SK-N-SH treated with all-trans-retinoic acid at 6 μM for 48 hours (cell line): ENCODE measurements around the gene BHMT2.

ENCODE experiments used
- ATAC-seq: fragments of 200-7000 bp; cut with Tn5 transposase; 3 replicates; pipeline ENCODE4 v1.9.1; 2020; ENCODE audit warnings: mild to moderate bottlenecking, moderate library complexity
- ARNTL ChIP-seq: fragments of 450-650 bp; formaldehyde crosslinking; IDR thresholded peaks from 2 replicates; pipeline ENCODE4 v1.5.0; 2020; ENCODE audit warnings: low read depth, mild to moderate bottlenecking, moderate library complexity, borderline replicate concordance
- CREB5 ChIP-seq: fragments of 250-450 bp; sonication (Bioruptor Pico); IDR thresholded peaks from 2 replicates; pipeline ENCODE4 v1.5.1; 2020; ENCODE audit warnings: low read depth, mild to moderate bottlenecking, moderate library complexity
- CSDC2 ChIP-seq: fragments of 250-450 bp; sonication (Bioruptor Pico); IDR thresholded peaks from 2 replicates; pipeline ENCODE4 v1.5.0; 2020; ENCODE audit warnings: mild to moderate bottlenecking, moderate library complexity
- CSRNP3 ChIP-seq: fragments of 250-450 bp; sonication (Bioruptor Pico); IDR thresholded peaks from 2 replicates; pipeline ENCODE4 v1.5.1; 2021; ENCODE audit warnings: mild to moderate bottlenecking, moderate library complexity
- GLIS3 ChIP-seq: fragments of 250-450 bp; sonication (Bioruptor Pico); IDR thresholded peaks from 2 replicates; pipeline ENCODE4 v1.5.0; 2020; ENCODE audit warnings: mild to moderate bottlenecking, moderate library complexity
- ISL1 ChIP-seq: fragments of 250-450 bp; sonication (Bioruptor Pico); IDR thresholded peaks from 2 replicates; pipeline ENCODE4 v2.1.2; 2022; ENCODE audit warnings: mild to moderate bottlenecking, moderate library complexity
- OSR1 ChIP-seq: fragments of 250-450 bp; sonication (Bioruptor Pico); IDR thresholded peaks from 2 replicates; pipeline ENCODE4 v1.8.0; 2022; ENCODE audit warnings: moderate library complexity, mild to moderate bottlenecking, inconsistent platforms
- PPARA ChIP-seq: fragments of 250-450 bp; sonication (Bioruptor Pico); IDR thresholded peaks from 2 replicates; pipeline ENCODE4 v1.5.0; 2020; ENCODE audit warnings: mild to moderate bottlenecking, borderline replicate concordance
- RARB ChIP-seq: fragments of 250-450 bp; sonication (Bioruptor Pico); IDR thresholded peaks from 2 replicates; pipeline ENCODE4 v1.8.0; 2021; ENCODE audit warnings: mild to moderate bottlenecking, moderate library complexity
- SNAI2 ChIP-seq: fragments of 250-450 bp; sonication (Bioruptor Pico); IDR thresholded peaks from 2 replicates; pipeline ENCODE4 v1.5.0; 2020; ENCODE audit warnings: mild to moderate bottlenecking, moderate library complexity
- TCF4 ChIP-seq: fragments of 250-450 bp; sonication (Bioruptor Pico); IDR thresholded peaks from 2 replicates; pipeline ENCODE4 v1.8.0; 2021; ENCODE audit warnings: mild to moderate bottlenecking, moderate library complexity, borderline replicate concordance
- TOX ChIP-seq: fragments of 250-450 bp; sonication (Bioruptor Pico); IDR thresholded peaks from 2 replicates; pipeline ENCODE4 v1.8.0; 2021; ENCODE audit warnings: mild to moderate bottlenecking, moderate library complexity, borderline replicate concordance
- ZFP3 ChIP-seq: fragments of 250-450 bp; sonication (Bioruptor Pico); IDR thresholded peaks from 2 replicates; pipeline ENCODE4 v1.5.0; 2020; ENCODE audit warnings: mild to moderate bottlenecking, moderate library complexity
- ZFP30 ChIP-seq: fragments of 450-650 bp; formaldehyde crosslinking; IDR thresholded peaks from 2 replicates; pipeline ENCODE4 v1.5.0; 2022; ENCODE audit warnings: mild to moderate bottlenecking, moderate library complexity
- ZNF565 ChIP-seq: fragments of 450-650 bp; formaldehyde crosslinking; conservative IDR thresholded peaks from 2 replicates; pipeline ENCODE4 v1.5.0; 2020; ENCODE audit warnings: low read depth, mild to moderate bottlenecking, moderate library complexity
- ZNF70 ChIP-seq: fragments of 450-650 bp; formaldehyde crosslinking; IDR thresholded peaks from 2 replicates; pipeline ENCODE4 v1.5.0; 2020; ENCODE audit warnings: mild to moderate bottlenecking, moderate library complexity
- ZNF8 ChIP-seq: fragments of 450-650 bp; formaldehyde crosslinking; IDR thresholded peaks from 2 replicates; pipeline ENCODE4 v1.5.0; 2020; ENCODE audit warnings: mild to moderate bottlenecking, moderate library complexity
- TF ChIP-seq, protein P1 (sequence below): fragments of 250-450 bp; sonication (Bioruptor Pico); IDR thresholded peaks from 2 replicates; pipeline ENCODE4 v1.8.0; 2020; ENCODE audit warnings: mild to moderate bottlenecking, moderate library complexity, borderline replicate concordance
- TF ChIP-seq, protein P2 (sequence below): fragments of 250-450 bp; sonication (Bioruptor Pico); IDR thresholded peaks from 2 replicates; pipeline ENCODE4 v1.8.0; 2021; ENCODE audit warnings: low read depth, mild to moderate bottlenecking, moderate library complexity, borderline replicate concordance

BHMT2 gene

DNA sequence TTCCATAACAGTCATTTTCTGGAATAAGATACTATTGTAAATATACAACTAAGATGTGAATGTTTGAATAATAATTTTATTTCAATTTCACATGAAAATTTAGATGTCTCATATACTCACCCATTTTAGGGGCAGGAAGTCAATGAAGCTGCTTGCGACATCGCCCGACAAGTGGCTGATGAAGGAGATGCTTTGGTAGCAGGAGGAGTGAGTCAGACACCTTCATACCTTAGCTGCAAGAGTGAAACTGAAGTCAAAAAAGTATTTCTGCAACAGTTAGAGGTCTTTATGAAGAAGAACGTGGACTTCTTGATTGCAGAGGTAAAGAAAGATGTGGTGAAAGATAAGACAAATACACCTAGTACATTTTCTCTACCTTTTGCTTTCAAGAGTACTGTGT, 50.7 kb downstream of the BHMT2 start:
- no peak for ATAC-seq
- TF ChIP-seq TOX (CRISPR knock-in tag): no peak
- TF ChIP-seq RARB: no peak
- TF ChIP-seq ZFP30: no peak
- TF ChIP-seq CSRNP3 (CRISPR knock-in tag): no peak
- no peak for TF ChIP-seq ISL1 (CRISPR knock-in tag)
- no peak for TF ChIP-seq SNAI2 (CRISPR knock-in tag)
- TF ChIP-seq, protein P1, sequence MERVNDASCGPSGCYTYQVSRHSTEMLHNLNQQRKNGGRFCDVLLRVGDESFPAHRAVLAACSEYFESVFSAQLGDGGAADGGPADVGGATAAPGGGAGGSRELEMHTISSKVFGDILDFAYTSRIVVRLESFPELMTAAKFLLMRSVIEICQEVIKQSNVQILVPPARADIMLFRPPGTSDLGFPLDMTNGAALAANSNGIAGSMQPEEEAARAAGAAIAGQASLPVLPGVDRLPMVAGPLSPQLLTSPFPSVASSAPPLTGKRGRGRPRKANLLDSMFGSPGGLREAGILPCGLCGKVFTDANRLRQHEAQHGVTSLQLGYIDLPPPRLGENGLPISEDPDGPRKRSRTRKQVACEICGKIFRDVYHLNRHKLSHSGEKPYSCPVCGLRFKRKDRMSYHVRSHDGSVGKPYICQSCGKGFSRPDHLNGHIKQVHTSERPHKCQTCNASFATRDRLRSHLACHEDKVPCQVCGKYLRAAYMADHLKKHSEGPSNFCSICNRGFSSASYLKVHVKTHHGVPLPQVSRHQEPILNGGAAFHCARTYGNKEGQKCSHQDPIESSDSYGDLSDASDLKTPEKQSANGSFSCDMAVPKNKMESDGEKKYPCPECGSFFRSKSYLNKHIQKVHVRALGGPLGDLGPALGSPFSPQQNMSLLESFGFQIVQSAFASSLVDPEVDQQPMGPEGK (CRISPR knock-in tag): no peak
- no peak for TF ChIP-seq ZNF70 (CRISPR knock-in tag)
- TF ChIP-seq CREB5 (CRISPR knock-in tag): no peak

GRCh38 chr5:79122973-79123372, 53.4 kb downstream of the BHMT2 start:
- ATAC-seq: no peak
- TF ChIP-seq ZNF565 (CRISPR knock-in tag) (no peak), GLIS3 (no peak), TOX (CRISPR knock-in tag) (no peak), ARNTL (CRISPR knock-in tag) (no peak), ZNF8 (CRISPR knock-in tag) (no peak), CSRNP3 (CRISPR knock-in tag) (no peak), PPARA (CRISPR knock-in tag) (no peak), CSDC2 (CRISPR knock-in tag) (no peak)

DNA sequence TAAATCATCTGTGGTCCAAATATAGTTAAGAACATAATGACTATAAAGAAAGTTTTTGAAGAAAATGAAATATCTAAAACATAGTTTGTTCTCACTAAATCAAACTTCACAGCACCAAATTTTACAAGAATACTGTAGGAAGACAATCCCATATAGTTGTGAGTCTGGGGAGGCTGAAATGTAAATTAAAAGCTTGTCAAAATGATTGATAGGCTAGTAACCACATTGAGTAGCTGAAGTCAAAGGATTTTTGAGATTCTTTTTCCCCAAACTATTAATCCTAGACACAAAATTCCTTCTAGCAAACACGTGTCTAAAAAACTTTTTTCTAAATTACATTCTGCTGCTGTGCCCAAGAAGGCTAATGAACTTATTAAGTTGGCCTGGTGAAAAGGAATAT, 55.0 kb downstream of the BHMT2 start:
- TF ChIP-seq SNAI2 (CRISPR knock-in tag): no peak
- TF ChIP-seq RARB: no peak
- TF ChIP-seq, protein P1 (CRISPR knock-in tag): no peak
- TF ChIP-seq ZFP30: no peak
- no peak for TF ChIP-seq ZFP3
- no peak for TF ChIP-seq PPARA (CRISPR knock-in tag)
- no peak for TF ChIP-seq CSDC2 (CRISPR knock-in tag)
- TF ChIP-seq OSR1 (CRISPR knock-in tag): no peak
- no peak for TF ChIP-seq ZNF565 (CRISPR knock-in tag)
- TF ChIP-seq GLIS3: no peak
- TF ChIP-seq ZNF70 (CRISPR knock-in tag): no peak
- TF ChIP-seq, protein P2, sequence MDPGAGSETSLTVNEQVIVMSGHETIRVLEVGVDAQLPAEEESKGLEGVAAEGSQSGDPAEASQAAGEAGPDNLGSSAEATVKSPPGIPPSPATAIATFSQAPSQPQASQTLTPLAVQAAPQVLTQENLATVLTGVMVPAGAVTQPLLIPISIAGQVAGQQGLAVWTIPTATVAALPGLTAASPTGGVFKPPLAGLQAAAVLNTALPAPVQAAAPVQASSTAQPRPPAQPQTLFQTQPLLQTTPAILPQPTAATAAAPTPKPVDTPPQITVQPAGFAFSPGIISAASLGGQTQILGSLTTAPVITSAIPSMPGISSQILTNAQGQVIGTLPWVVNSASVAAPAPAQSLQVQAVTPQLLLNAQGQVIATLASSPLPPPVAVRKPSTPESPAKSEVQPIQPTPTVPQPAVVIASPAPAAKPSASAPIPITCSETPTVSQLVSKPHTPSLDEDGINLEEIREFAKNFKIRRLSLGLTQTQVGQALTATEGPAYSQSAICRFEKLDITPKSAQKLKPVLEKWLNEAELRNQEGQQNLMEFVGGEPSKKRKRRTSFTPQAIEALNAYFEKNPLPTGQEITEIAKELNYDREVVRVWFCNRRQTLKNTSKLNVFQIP (CRISPR knock-in tag): no peak
- no peak for TF ChIP-seq CREB5 (CRISPR knock-in tag)
- no peak for TF ChIP-seq ARNTL (CRISPR knock-in tag)
- no peak for TF ChIP-seq TCF4 (CRISPR knock-in tag)
- no peak for ATAC-seq
